SHP77 (cell line): ENCODE measurements around the gene TMEM209.
A peak's percentile ranks its signal among the peaks of the same experiment; 100 is the strongest.
"Not testable (repeated sequence)": the region's sequence is repeated elsewhere in the genome, so short reads cannot be mapped to it uniquely, and the experiment has no call there.

Source experiments
- DNase-seq, 2 experiments: peaks; one replicate each; lab custom pipeline; 2025; lab: John Stamatoyannopoulos, UW

The TMEM209 gene

GRCh38 chr7:130205084-130205947, at the start of gene TMEM209:
TSS of gene TMEM209 (minus strand) at chr7:130205406. CDS start at chr7:130205375, 31 bp downstream.
- peak; percentile 98 for DNase-seq

GRCh38 chr7:130254555-130254954, 49.3 kb upstream of the TMEM209 start:
- peak in 1 of 2 experiments; percentile 5 for DNase-seq

GRCh38 chr7:130249626-130250025, 44.4 kb upstream of the TMEM209 start:
- DNase-seq, result not testable (repeated sequence)

GRCh38 chr7:130248842-130249241, 43.6 kb upstream of the TMEM209 start:
- not testable (repeated sequence) for DNase-seq

- not testable (repeated sequence) for DNase-seq
Observed at GRCh38 chr7:130246491-130246890, 41.3 kb upstream of the TMEM209 start.

- DNase-seq, result not testable (repeated sequence)
Observed at GRCh38 chr7:130243486-130243885, 38.3 kb upstream of the TMEM209 start.

GRCh38 chr7:130242198-130243014, 37.2 kb upstream of the TMEM209 start:
- DNase-seq, result peak; percentile 41 to 46

- DNase-seq, result no peak
Observed at GRCh38 chr7:130240240-130240639, 35.0 kb upstream of the TMEM209 start.

GRCh38 chr7:130236361-130236760, 31.2 kb upstream of the TMEM209 start:
- not testable (repeated sequence) for DNase-seq

- DNase-seq, result no peak
Observed at GRCh38 chr7:130234078-130234477, 28.9 kb upstream of the TMEM209 start.

GRCh38 chr7:130232209-130232608, 27.0 kb upstream of the TMEM209 start:
- no peak for DNase-seq

- no peak for DNase-seq
Observed at GRCh38 chr7:130231792-130232191, 26.6 kb upstream of the TMEM209 start.

- DNase-seq, result not testable (repeated sequence)
Observed at GRCh38 chr7:130229981-130230380, 24.8 kb upstream of the TMEM209 start.

GRCh38 chr7:130228840-130229502, 23.8 kb upstream of the TMEM209 start:
- DNase-seq, result no peak

- no peak for DNase-seq
Observed at GRCh38 chr7:130227883-130228575, 22.8 kb upstream of the TMEM209 start.

- no peak for DNase-seq
Observed at GRCh38 chr7:130226333-130226732, 21.1 kb upstream of the TMEM209 start.

- not testable (repeated sequence) for DNase-seq
Observed at GRCh38 chr7:130224923-130225322, 19.7 kb upstream of the TMEM209 start.

GRCh38 chr7:130224210-130224609, 19.0 kb upstream of the TMEM209 start:
- DNase-seq, result no peak

- no peak for DNase-seq
Observed at GRCh38 chr7:130223646-130224045, 18.4 kb upstream of the TMEM209 start.

GRCh38 chr7:130221746-130222145, 16.5 kb upstream of the TMEM209 start:
- DNase-seq, result no peak

GRCh38 chr7:130219871-130220270, 14.7 kb upstream of the TMEM209 start:
- no peak for DNase-seq
